H4 (cell line): Measurements from ENCODE around the gene LRRC4C. TPM values are rescaled to one million over a fixed set of nuclear protein-coding genes. Genes with fewer than 3 reads are reported as not detected.

ENCODE experiments used
- DNase-seq: peaks from one replicate; pipeline ENCODE4 v3.0.0-alpha.2; 2015; ENCODE audit warnings: low spot score
- total RNA-seq: library from RNA; depleted of rRNA; stranded (reverse); fragments of >200 nt; shearing (Covaris generic); gene quantifications from 2 replicates; pipeline ENCODE4 v1.2.3, GENCODE V29; 2014

The LRRC4C gene
- total RNA-seq, 1 experiment from 2014 or later = 6.2 TPM

GRCh38 chr11:40506226-40506625, 953.2 kb downstream of the LRRC4C start:
- no peak for DNase-seq

- no peak for DNase-seq
Observed at GRCh38 chr11:40491341-40491740, 968.1 kb downstream of the LRRC4C start.

GRCh38 chr11:40467771-40468170, 991.7 kb downstream of the LRRC4C start:
- no peak for DNase-seq

- DNase-seq = peak; percentile 5
Observed at GRCh38 chr11:40445391-40445790, 1014.1 kb downstream of the LRRC4C start.

GRCh38 chr11:40444151-40444550, 1015.3 kb downstream of the LRRC4C start:
- no peak for DNase-seq

GRCh38 chr11:40435344-40435743, 1024.1 kb downstream of the LRRC4C start:
- DNase-seq = no peak

- peak; percentile 6 for DNase-seq
Observed at GRCh38 chr11:40434926-40435325, 1024.5 kb downstream of the LRRC4C start.

- DNase-seq = no peak
Observed at GRCh38 chr11:40432358-40432757, 1027.1 kb downstream of the LRRC4C start.

GRCh38 chr11:40425168-40425567, 1034.3 kb downstream of the LRRC4C start:
- peak; percentile 9 for DNase-seq

- no peak for DNase-seq
Observed at GRCh38 chr11:40421208-40421981, 1038.1 kb downstream of the LRRC4C start.

GRCh38 chr11:40417627-40418026, 1041.8 kb downstream of the LRRC4C start:
- no peak for DNase-seq

- no peak for DNase-seq
Observed at GRCh38 chr11:40407355-40407754, 1052.1 kb downstream of the LRRC4C start.

- no peak for DNase-seq
Observed at GRCh38 chr11:40405614-40406013, 1053.8 kb downstream of the LRRC4C start.

- DNase-seq = no peak
Observed at GRCh38 chr11:40403321-40403720, 1056.1 kb downstream of the LRRC4C start.

GRCh38 chr11:40401132-40401853, 1058.2 kb downstream of the LRRC4C start:
- DNase-seq = peak; percentile 18

GRCh38 chr11:40397141-40397540, 1062.3 kb downstream of the LRRC4C start:
- DNase-seq = no peak

- DNase-seq = no peak
Observed at GRCh38 chr11:40393511-40393910, 1065.9 kb downstream of the LRRC4C start.

GRCh38 chr11:40391679-40392078, 1067.8 kb downstream of the LRRC4C start:
- no peak for DNase-seq

- DNase-seq = no peak
Observed at GRCh38 chr11:40388097-40388818, 1071.2 kb downstream of the LRRC4C start.

GRCh38 chr11:40387240-40387980, 1072.0 kb downstream of the LRRC4C start:
- no peak for DNase-seq

- no peak for DNase-seq
Observed at GRCh38 chr11:40384991-40385390, 1074.5 kb downstream of the LRRC4C start.

- DNase-seq = no peak
Observed at GRCh38 chr11:40381481-40381880, 1078.0 kb downstream of the LRRC4C start.
